ENCODE results near the gene SLC22A7. TPM values are rescaled to one million over a fixed set of nuclear protein-coding genes. Genes with fewer than 3 reads are reported as not detected.

SLC22A7 gene
- total RNA-seq, 1 experiment from 2014 or later: not detected

DNA sequence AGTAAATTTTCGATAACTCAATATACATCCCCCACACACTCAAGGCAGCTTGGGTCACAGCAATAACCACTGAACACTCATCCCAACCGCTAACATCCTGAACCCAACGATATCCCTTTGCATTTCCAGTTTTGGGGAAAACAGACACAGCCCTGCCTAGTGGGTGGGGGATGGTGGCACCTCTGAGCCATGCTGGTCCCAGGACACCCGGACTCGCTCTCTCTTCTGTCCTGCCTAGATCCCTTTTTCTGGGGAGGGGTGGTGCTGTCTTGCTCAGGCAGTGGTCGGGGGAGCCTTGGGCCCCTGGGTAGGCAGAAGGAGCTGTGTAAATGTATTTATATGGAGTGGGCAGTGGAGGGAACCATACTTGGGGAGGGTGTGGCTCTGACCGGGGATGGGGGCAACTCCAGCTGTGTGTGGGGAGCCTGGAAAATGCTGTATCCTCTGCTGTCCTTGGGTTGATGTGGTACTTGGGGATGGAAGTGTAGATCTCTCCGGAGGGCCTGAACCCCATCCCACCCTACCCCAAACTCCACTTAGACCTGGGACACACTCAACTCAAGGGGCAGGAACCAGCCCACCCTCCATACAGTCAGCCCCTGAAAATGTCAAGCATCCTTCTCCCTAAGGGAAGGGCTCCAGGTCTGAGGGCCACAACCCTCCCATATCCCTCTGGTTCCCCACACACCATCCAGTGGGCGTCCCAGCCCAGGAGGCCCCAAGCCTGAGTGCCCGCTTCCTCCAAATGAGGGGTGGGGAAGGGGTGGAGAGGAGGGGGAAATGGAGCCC, 23.7 kb upstream of the SLC22A7 start:
- Histone ChIP-seq H3K4me3 (ENCODE audit: insufficient read depth, low read depth, low read length) (peak overlapping the region; percentile 43; the same call in 1 of the 2 replicates), H3K27me3 (ENCODE audit: control insufficient read depth, insufficient read depth, low read length) (peaks cover 60% of the 10 kb centered on the region), H3K36me3 (replicated peaks; ENCODE audit: control insufficient read depth, insufficient read depth, low read length) (no peaks in the 10 kb centered on the region)
- peak; percentile 59 for DNase-seq

DNA sequence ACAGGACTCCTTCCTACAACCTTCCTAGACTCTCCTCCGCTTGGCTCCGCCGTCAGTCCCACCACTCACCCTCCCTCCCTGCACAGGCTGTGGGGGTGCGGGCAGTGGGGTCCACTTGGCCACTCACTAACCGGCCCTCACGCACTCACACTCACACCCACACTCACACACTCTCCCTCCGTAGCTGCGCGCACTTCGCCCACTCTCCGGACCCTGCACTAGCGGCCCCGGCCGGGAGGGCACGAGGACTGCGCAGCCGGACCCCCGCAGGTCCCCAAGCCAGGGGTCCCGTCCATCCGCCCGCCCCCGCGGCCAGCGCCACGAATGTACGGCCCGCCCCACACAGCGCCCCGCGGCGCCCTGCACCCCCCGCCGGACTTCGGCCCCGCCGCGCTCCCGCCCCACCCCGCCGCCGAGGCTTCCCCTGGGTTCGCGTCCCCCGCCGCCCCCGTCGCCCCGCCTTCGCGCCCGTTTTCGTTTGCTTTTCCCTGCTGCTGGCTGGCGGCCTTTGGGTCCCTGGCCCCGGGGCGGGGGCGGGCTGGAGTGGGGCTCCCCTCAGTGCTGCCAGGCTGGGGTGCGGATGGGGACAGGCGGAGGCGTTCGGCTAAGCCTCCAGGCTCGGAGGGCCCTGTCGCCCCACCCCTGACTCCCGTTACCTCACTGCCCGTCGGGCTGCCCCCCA, 23.0 kb upstream of the SLC22A7 start:
- Histone ChIP-seq H3K27me3 (ENCODE audit: control insufficient read depth, insufficient read depth, low read length) (peaks cover 53% of the 10 kb centered on the region), H3K4me3 (ENCODE audit: insufficient read depth, low read depth, low read length) (peak overlapping the region; percentile 43), H3K36me3 (replicated peaks; ENCODE audit: control insufficient read depth, insufficient read depth, low read length) (no peaks in the 10 kb centered on the region)
- peak; percentile 85 for DNase-seq

DNA sequence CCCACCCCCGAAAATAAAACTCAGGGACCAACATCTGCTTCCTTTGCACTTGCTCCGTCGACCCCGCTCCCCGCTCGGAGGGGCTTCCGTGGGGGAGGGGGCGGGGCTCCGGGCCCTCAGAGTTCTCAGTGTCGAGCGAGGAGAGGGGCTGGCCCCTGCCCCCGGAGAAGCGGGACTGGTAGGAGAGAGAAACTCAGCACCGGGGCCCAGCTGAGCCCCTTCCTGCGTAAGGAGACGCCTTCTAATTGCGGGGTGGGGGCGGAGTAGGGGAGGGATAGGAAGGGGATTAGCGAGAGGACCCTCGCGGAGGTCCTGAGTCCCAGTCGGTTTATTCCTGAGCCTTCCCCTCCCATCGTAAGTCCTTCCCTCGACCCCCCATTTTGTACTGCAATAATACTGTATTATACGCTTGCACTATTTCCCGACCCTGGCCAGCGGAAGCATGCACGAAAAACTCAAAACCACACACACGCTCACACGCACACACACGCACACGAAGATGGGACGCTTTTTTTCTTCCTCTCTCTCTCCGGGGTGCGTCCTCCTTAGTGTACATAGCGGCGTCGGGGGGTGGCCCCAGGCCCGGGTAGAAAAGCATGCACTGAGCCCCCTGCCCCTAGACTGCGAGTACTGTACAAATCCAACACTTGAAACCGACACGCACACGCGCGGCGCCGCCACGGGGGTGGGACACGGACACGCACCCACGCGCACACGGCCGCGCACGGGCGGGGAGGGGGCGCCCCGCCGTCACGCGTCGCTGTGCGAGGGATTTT, 22.1 kb upstream of the SLC22A7 start:
- peaks cover 48% of the 10 kb centered on the region for H3K27me3 ChIP-seq (ENCODE audit: control insufficient read depth, insufficient read depth, low read length)
- peak; percentile 89 for DNase-seq
- H3K36me3 ChIP-seq (replicated peaks; ENCODE audit: control insufficient read depth, insufficient read depth, low read length): no peaks in the 10 kb centered on the region
- peak overlapping the region; percentile 43 for H3K4me3 ChIP-seq (ENCODE audit: insufficient read depth, low read depth, low read length)

DNA sequence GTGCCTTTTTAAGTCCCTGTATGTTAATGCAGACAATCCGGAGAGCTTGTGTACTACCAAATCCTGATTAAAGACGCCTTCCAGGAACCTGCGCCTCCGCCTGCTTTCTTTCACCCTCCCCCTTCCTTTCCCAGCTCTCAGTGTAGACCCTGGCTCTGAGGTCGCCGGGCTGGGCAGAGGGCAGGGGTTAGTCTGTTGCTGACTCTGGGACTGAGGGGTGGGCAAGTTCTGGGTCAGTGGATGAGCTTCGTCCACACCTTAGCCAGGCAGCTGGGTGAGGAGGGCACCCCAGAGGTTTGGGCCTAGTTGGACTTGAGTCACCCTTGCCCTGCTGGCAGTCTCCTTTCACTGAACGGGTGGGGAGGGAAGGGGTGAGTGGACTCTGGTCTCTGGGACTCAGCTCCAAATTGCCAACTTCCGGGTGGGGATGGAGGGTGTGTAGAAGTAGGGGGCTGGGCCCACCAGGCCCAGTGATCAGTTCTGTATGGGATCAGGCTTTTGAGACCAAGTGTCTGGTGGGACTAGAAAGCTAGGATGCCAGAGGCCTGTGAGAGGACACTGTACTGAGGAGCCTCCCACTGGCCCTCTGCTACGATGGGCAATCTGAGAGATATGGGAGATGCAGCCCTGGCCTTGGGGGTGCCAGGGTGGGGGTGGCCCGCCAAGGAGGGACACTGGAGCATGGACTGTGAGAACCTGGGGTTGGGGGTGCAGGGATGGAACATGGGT, 21.3 kb upstream of the SLC22A7 start:
- Histone ChIP-seq H3K4me3 (ENCODE audit: insufficient read depth, low read depth, low read length) (peak overlapping the region; percentile 43), H3K36me3 (replicated peaks; ENCODE audit: control insufficient read depth, insufficient read depth, low read length) (no peaks in the 10 kb centered on the region), H3K27me3 (ENCODE audit: control insufficient read depth, insufficient read depth, low read length) (peaks cover 47% of the 10 kb centered on the region)
- peak; percentile 81 for DNase-seq

DNA sequence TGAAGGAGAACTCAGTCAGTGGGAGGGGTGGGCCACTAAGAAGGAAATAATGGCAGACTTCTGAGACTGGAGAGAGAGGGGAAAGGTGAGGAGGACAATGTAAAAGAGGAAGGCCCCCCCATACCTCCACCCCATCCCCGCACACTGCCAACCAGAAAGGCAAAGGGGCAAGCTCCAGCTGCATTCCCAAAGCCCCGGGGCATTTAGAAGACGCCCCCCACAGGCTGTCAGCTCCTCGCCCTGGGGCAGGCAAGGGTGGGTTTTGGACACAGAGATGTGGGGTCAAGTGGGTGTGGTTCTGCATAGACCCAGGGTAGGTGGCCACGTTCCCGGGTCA, 20.8 kb upstream of the SLC22A7 start:
- H3K4me3 ChIP-seq (ENCODE audit: insufficient read depth, low read depth, low read length): no peak overlapping the region
- H3K27me3 ChIP-seq (ENCODE audit: control insufficient read depth, insufficient read depth, low read length): peaks cover 45% of the 10 kb centered on the region
- DNase-seq: no peak
- no peaks in the 10 kb centered on the region for H3K36me3 ChIP-seq (replicated peaks; ENCODE audit: control insufficient read depth, insufficient read depth, low read length)

DNA sequence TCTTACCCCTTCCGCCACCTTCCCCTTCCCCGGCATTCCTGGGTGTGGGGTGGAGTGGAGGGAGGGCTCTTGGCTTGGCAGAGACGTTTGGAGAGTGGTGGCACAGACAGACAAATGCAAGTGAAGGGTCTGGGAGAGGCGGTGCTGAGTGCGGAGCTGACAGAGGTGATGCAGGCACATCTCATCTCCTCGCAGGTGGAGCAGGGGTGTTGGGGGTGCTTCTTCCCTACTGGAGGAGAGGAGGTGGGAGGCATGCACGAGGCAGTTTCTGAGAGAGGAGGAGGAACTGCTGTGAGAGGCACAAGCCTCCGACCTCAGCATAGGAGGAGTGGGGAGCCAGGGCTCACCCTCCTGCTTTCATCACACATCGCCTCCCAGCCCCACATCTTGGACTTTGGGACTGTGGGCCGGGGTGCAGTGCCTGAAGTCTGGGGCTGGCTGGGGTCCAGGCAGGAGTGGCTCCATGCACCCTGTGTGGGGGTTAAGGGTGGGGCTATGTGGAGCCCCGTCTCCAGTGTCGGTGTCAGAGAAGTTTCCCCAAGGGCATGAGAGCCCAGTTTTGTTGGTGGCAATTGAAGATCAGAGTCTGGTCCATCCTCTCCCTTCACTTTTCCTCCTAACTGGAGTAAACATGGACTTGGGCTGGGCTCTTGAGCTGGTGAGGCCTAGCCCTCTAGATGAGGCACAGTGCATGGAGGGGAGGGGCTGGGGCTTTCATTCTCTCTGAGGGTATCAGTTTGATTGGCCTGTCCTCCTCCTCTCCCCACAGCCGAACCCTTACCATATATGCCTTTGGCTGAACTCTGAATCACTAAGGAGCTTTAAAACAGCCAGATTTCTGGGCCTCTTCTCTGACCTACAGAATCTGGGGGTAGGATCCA, 20.2 kb upstream of the SLC22A7 start:
- peaks cover 42% of the 10 kb centered on the region for H3K27me3 ChIP-seq (ENCODE audit: control insufficient read depth, insufficient read depth, low read length)
- no peaks in the 10 kb centered on the region for H3K36me3 ChIP-seq (replicated peaks; ENCODE audit: control insufficient read depth, insufficient read depth, low read length)
- DNase-seq: peak; percentile 73
- no peak overlapping the region for H3K4me3 ChIP-seq (ENCODE audit: insufficient read depth, low read depth, low read length)

DNA sequence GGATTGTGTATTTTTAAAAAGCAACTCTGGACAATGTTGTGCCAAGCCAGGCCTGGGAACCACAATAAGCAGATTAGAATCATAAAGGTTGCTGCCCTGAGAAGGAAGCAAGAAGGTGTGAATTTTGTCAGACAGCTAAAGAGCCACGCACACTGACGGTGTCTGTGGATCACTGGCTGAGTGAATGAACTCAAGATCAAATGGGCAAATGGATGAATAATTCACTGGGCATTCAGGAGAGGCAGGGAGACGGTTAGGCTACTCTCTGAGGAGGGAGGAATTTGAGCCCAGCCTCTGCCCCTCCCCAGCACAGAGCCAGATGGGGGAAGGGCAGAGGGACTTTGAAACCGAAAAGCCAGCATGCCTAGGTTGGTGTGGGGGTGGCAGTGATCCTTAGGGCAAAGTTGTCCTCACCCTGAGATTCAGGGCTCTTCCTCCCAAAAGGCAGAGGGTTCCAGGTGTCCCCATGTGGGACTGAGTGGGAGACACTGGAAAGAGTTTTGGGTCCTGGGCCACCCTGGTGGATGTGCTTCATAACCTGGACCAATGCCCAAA, 19.5 kb upstream of the SLC22A7 start:
- no peaks in the 10 kb centered on the region for H3K36me3 ChIP-seq (replicated peaks; ENCODE audit: control insufficient read depth, insufficient read depth, low read length)
- DNase-seq: peak; percentile 57
- no peak overlapping the region for H3K4me3 ChIP-seq (ENCODE audit: insufficient read depth, low read depth, low read length)
- H3K27me3 ChIP-seq (ENCODE audit: control insufficient read depth, insufficient read depth, low read length): peaks cover 35% of the 10 kb centered on the region

DNA sequence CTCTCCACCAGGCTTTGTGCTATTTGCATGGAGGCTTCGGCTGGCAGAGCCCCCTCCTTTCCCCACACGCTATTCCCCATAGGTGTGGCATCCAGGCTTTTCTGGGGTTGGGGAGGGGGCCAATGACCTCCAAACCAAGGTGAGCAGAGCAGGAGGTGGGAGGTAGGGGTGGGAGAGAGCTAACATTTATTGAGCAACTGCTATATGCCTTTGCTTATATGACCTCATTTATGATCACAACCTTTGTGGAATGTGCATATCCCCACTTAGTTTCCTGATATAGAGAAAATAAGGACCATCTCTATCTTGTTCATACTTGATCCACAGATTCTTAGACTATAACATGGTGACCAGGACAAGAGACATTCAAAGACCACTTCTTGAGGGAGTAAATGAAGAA, 17.8 kb upstream of the SLC22A7 start:
- Histone ChIP-seq H3K36me3 (replicated peaks; ENCODE audit: control insufficient read depth, insufficient read depth, low read length) (no peaks in the 10 kb centered on the region), H3K27me3 (ENCODE audit: control insufficient read depth, insufficient read depth, low read length) (peaks cover 22% of the 10 kb centered on the region), H3K4me3 (ENCODE audit: insufficient read depth, low read depth, low read length) (no peak overlapping the region)
- DNase-seq: no peak

DNA sequence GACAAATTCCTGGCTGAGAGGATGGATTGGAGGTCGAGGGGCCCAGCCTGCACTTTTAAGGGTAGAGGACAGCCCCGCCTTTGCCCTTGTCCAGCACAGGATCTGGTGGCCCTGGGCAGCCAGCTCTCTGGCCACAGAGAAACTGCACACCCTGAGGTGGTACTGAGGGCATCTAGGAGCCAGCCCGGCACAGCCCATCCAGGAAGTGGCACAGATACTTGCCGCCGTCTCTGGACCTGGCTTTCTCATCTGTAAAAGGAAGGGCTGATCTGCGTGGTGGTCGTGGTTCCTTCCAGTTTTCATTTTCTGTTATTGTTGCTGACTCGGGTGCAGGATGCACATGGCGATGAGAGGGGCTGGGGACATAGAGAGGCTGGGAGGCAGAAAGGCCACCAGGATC, 16.0 kb upstream of the SLC22A7 start:
- no peak overlapping the region for H3K4me3 ChIP-seq (ENCODE audit: insufficient read depth, low read depth, low read length)
- DNase-seq: no peak
- H3K36me3 ChIP-seq (replicated peaks; ENCODE audit: control insufficient read depth, insufficient read depth, low read length): no peaks in the 10 kb centered on the region
- peaks cover 7% of the 10 kb centered on the region; the same call in 1 of the 2 replicates for H3K27me3 ChIP-seq (ENCODE audit: control insufficient read depth, insufficient read depth, low read length)

DNA sequence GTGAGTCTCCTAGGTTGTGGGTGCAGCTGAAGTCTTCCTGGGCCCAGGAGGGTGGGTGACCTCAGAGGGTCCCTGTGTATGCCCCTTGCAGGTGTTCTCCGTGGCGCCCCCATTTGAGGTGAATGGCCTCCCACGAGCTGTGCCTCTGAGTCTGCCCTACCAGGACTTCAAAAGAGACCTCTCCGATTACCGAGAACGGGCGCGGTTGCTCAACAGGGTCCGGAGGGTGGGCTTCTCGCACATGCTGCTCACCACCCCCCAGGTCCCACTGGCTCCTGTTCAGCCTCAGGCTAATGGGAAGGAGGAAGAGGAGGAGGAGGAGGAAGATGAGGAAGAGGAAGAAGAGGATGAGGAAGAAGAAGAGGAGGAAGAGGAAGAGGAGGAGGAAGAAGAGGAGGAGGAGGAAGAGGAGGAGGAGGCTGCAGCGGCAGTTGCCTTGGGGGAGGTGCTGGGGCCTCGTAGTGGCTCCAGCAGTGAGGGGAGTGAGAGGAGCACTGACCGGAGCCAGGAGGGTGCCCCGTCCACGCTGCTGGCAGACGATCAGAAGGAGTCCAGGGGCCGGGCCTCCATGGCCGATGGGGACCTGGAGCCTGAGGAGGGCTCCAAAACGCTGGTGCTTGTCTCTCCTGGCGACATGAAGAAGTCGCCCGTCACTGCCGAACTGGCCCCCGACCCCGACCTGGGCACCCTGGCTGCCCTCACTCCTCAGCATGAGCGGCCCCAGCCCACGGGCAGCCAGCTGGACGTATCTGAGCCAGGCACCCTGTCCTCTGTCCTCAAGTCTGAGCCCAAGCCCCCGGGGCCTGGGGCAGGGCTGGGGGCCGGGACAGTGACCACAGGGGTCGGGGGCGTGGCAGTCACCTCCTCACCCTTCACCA, 15.2 kb upstream of the SLC22A7 start:
- Histone ChIP-seq H3K27me3 (ENCODE audit: control insufficient read depth, insufficient read depth, low read length) (peaks cover 5% of the 10 kb centered on the region; the same call in 1 of the 2 replicates), H3K36me3 (replicated peaks; ENCODE audit: control insufficient read depth, insufficient read depth, low read length) (no peaks in the 10 kb centered on the region), H3K4me3 (ENCODE audit: insufficient read depth, low read depth, low read length) (no peak overlapping the region)
- DNase-seq: no peak

DNA sequence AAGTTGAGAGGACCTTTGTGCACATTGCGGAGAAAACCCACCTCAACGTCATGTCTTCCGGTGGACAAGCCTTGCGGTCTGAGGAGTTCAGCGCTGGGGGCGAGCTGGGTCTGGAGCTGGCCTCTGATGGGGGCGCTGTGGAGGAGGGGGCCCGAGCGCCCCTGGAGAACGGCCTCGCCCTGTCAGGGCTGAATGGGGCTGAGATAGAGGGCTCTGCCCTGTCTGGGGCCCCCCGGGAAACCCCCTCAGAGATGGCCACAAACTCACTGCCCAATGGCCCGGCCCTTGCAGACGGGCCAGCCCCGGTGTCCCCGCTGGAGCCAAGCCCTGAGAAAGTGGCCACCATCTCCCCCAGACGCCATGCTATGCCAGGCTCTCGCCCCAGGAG, 14.6 kb upstream of the SLC22A7 start:
- Histone ChIP-seq H3K4me3 (ENCODE audit: insufficient read depth, low read depth, low read length) (no peak overlapping the region), H3K27me3 (ENCODE audit: control insufficient read depth, insufficient read depth, low read length) (peaks cover 5% of the 10 kb centered on the region; the same call in 1 of the 2 replicates), H3K36me3 (replicated peaks; ENCODE audit: control insufficient read depth, insufficient read depth, low read length) (no peaks in the 10 kb centered on the region)
- peak; percentile 52 for DNase-seq

DNA sequence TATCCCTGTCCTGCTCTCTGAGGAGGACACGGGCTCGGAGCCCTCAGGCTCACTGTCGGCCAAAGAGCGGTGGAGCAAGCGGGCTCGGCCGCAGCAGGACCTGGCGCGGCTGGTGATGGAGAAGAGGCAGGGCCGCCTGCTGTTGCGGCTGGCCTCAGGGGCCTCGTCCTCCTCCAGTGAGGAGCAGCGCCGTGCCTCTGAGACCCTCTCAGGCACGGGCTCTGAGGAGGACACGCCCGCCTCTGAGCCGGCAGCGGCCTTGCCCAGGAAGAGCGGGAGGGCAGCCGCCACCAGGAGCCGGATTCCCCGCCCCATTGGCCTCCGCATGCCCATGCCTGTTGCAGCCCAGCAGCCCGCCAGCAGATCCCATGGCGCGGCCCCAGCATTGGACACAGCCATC, 14.2 kb upstream of the SLC22A7 start:
- H3K36me3 ChIP-seq (replicated peaks; ENCODE audit: control insufficient read depth, insufficient read depth, low read length): no peaks in the 10 kb centered on the region
- H3K27me3 ChIP-seq (ENCODE audit: control insufficient read depth, insufficient read depth, low read length): peaks cover 5% of the 10 kb centered on the region; the same call in 1 of the 2 replicates
- DNase-seq: peak; percentile 60
- H3K4me3 ChIP-seq (ENCODE audit: insufficient read depth, low read depth, low read length): no peak overlapping the region
